K562 (cell line): ENCODE results near the gene CNDP1. TPM values are rescaled to one million over a fixed set of nuclear protein-coding genes. Genes with fewer than 3 reads are reported as not detected.
A peak's percentile ranks its signal among the peaks of the same experiment; 100 is the strongest.

Experiments
- ATAC-seq: fragments of 200-7000 bp; cut with Tn5 transposase; 3 replicates; pipeline ENCODE4 v1.9.1; 2020; ENCODE audit warnings: moderate library complexity
- BruUV-seq: library from RNA; stranded (reverse); fragments of 400-500 nt; replicated peaks from 2 replicates; lab custom pipeline; 2021; lab: Mats Ljungman, UMichigan
- CTCF ChIA-PET: fragments of 300-600 bp; formaldehyde crosslinking; extraction: SDS; loops from one replicate; lab custom pipeline; 2021; ENCODE audit warnings: low intra/inter-chr PET ratio; lab: Yijun Ruan, JAX
- POLR2A ChIA-PET: fragments of 300-600, 350-650 bp; sonication (Branson Sonifier 250); formaldehyde crosslinking; extraction: SDS; loops from one replicate; lab custom pipeline; 2021; ENCODE audit warnings: antibody characterized with exemption, inconsistent platforms; lab: Yijun Ruan, JAX
- DNase-seq, 4 experiments: peaks; one replicate each; pipeline versions ENCODE4 v3.0.0 to v3.0.0-alpha.2; 2011 to 2018; ENCODE audit warnings: low spot score in 3 of 4, mixed read lengths in 3 of 4; ENCODE audit errors: extremely low read depth in 1 of 4
- FAIRE-seq: peaks from 2 replicates; lab custom pipeline; 2011; peaks lifted over from hg19 to GRCh38; lab: Jason Lieb, UNC
- H2AFZ ChIP-seq: 2 replicates; pipeline ENCODE4 v1.6.0; 2011; ENCODE audit warnings: low read depth, low read length, control low read depth, inconsistent platforms
- H3K27ac ChIP-seq: fragments of 200-600 bp; 3 replicates; pipeline ENCODE4 v1.8.0; 2011; ENCODE audit warnings: low read depth, mild to moderate bottlenecking, control low read depth, inconsistent platforms, low read length, moderate library complexity, mixed read lengths; ENCODE audit errors: extremely low read depth
- H3K27me3 ChIP-seq, 2 experiments: fragments of 300-600 bp in 1 of 2; 2 replicates in 1 of 2; 3 replicates in 1 of 2; pipeline versions ENCODE4 v1.6.0 to v1.8.0; 2011; ENCODE audit warnings: inconsistent platforms in 2 of 2, low read length in 2 of 2, mild to moderate bottlenecking in 1 of 2, mixed read lengths in 1 of 2, moderate library complexity in 1 of 2; ENCODE audit not compliant: control insufficient read depth in 2 of 2, insufficient read depth in 2 of 2
- H3K36me3 ChIP-seq: fragments of 300-600 bp; 3 replicates; pipeline ENCODE4 v1.8.0; 2011; ENCODE audit warnings: mild to moderate bottlenecking, low read length, inconsistent platforms; ENCODE audit not compliant: control insufficient read depth, insufficient read depth
- H3K4me1 ChIP-seq, 2 experiments: fragments of 200-600 bp in 1 of 2; replicated peaks in 1 of 2; 2 replicates in 1 of 2; 3 replicates in 1 of 2; pipeline versions ENCODE4 v1.5.1 to v1.8.0; 2011; ENCODE audit warnings: inconsistent platforms in 2 of 2, low read length in 2 of 2, mild to moderate bottlenecking in 1 of 2, mixed read lengths in 1 of 2, moderate library complexity in 1 of 2; ENCODE audit not compliant: control insufficient read depth in 2 of 2, insufficient read depth in 2 of 2
- H3K4me2 ChIP-seq: 2 replicates; pipeline ENCODE4 v1.6.1; 2011; ENCODE audit warnings: low read length, control low read depth, inconsistent platforms, mixed read lengths; ENCODE audit not compliant: insufficient read depth
- H3K4me3 ChIP-seq: fragments of 200-600 bp; sonication (generic), shearing (Covaris generic); 2 replicates; pipeline ENCODE4 v1.5.1; 2016; ENCODE audit warnings: control low read depth, inconsistent platforms
- H3K79me2 ChIP-seq: fragments of 200-600 bp; 3 replicates; pipeline ENCODE4 v1.8.0; 2011; ENCODE audit warnings: low read length, inconsistent platforms; ENCODE audit not compliant: control insufficient read depth, insufficient read depth
- H3K9ac ChIP-seq, 2 experiments: 2 replicates each; pipeline versions ENCODE4 v1.6.0 to v1.6.1; 2011; ENCODE audit warnings: low read depth in 2 of 2, low read length in 2 of 2, control low read depth in 1 of 2, inconsistent platforms in 1 of 2, mild to moderate bottlenecking in 1 of 2, mixed read lengths in 1 of 2; ENCODE audit not compliant: insufficient read depth in 1 of 2
- H3K9me1 ChIP-seq: one replicate; pipeline ENCODE4 v1.6.0; 2011; ENCODE audit warnings: inconsistent platforms, mild to moderate bottlenecking, low read length, moderate library complexity; ENCODE audit not compliant: control insufficient read depth, insufficient read depth
- H3K9me3 ChIP-seq: replicated peaks from 2 replicates; pipeline ENCODE4 v1.5.1; 2011; ENCODE audit warnings: low read depth, low read length, inconsistent platforms; ENCODE audit not compliant: control insufficient read depth, insufficient read depth
- H4K20me1 ChIP-seq: replicated peaks from 2 replicates; pipeline ENCODE4 v1.6.1; 2011; ENCODE audit warnings: low read length, inconsistent platforms, mixed read lengths; ENCODE audit not compliant: control insufficient read depth, insufficient read depth
- ESRRB ChIP-seq: fragments of 250-450 bp; sonication (Bioruptor Pico); IDR thresholded peaks from 2 replicates; pipeline ENCODE4 v1.5.0; 2020; ENCODE audit warnings: mild to moderate bottlenecking, moderate library complexity, borderline replicate concordance
- NFE2L1 ChIP-seq: fragments of 450-650 bp; IDR thresholded peaks from 2 replicates; pipeline ENCODE4 v1.6.1; 2016; ENCODE audit warnings: missing genetic modification characterization, low read depth, mild to moderate bottlenecking, missing compliant biosample characterization, moderate library complexity, borderline replicate concordance
- POLR2G ChIP-seq: fragments of 200-400 bp; formaldehyde crosslinking; IDR thresholded peaks from 2 replicates; pipeline ENCODE4 v1.6.1; 2017; ENCODE audit warnings: low read depth, mild to moderate bottlenecking, antibody characterized with exemption, low read length, moderate library complexity
- RBM17 ChIP-seq: fragments of 200-400 bp; formaldehyde crosslinking; IDR thresholded peaks from 2 replicates; pipeline ENCODE4 v1.6.1; 2017; ENCODE audit warnings: low read depth, mild to moderate bottlenecking, low read length, borderline replicate concordance
- RBM22 ChIP-seq: fragments of 200-400 bp; formaldehyde crosslinking; IDR thresholded peaks from 2 replicates; pipeline ENCODE4 v1.6.1; 2018; ENCODE audit warnings: low read length, low read depth; ENCODE audit not compliant: poor library complexity, severe bottlenecking
- SMARCB1 ChIP-seq: IDR thresholded peaks from 2 replicates; pipeline ENCODE4 v1.6.1; 2011; ENCODE audit warnings: improper control_type of control experiment, low read depth; ENCODE audit not compliant: insufficient read length
- ZNF274 ChIP-seq: IDR thresholded peaks from 2 replicates; pipeline ENCODE4 v1.6.1; 2011; ENCODE audit warnings: low read depth, mild to moderate bottlenecking, low read length, moderate library complexity, borderline replicate concordance
- WGBS: fragments of 100-300 bp; shearing (Covaris generic); methylation state at CpG from one replicate; pipeline ENCODE4 v1.1.6; 2016; ENCODE audit warnings: low coverage, mixed read lengths; ENCODE audit not compliant: insufficient coverage; ENCODE audit errors: missing lambda C conversion rate; 5-methylcytosine and 5-hydroxymethylcytosine counted together
- in situ Hi-C: fragments of 300-500 bp; cut with MboI; formaldehyde crosslinking; loops from 4 replicates; pipeline ENCODE4 v1.15.0; 2018; ENCODE audit warnings: inconsistent platforms, mixed read lengths
- intact Hi-C: fragments of 100-400 bp; cut with micrococcal nuclease; formaldehyde crosslinking; loops from 2 replicates; pipeline ENCODE4 v1.14.2; 2022
- polyA plus RNA-seq, 8 experiments: library from polyadenylated mRNA; depleted of rRNA in 4 of 8; stranded (reverse) in 5 of 8; unstranded in 3 of 8; fragments of >200 nt; fragmentation: Nextera tagmentation in 2 of 8; fragmentation: Illumina TruSeq in 1 of 8; extraction: Ambion mirVana in 2 of 8; extraction: Trizol in 1 of 8; gene quantifications; 2 replicates each; pipeline versions ENCODE4 v1.2.1 to v1.2.3, GENCODE V29; 2011 to 2014; ENCODE audit warnings: inconsistent platforms in 1 of 8, missing spikeins in 1 of 8
- total RNA-seq, 7 experiments: library from RNA; depleted of rRNA in 6 of 7; stranded (reverse); fragments of >200 nt in 6 of 7; fragmentation: Illumina TruSeq in 2 of 7; extraction: Trizol in 2 of 7; gene quantifications; 2 replicates each; pipeline versions ENCODE4 v1.2.1 to v1.2.3, GENCODE V29; 2011 to 2021; ENCODE audit warnings: low replicate concordance in 1 of 7
- TF ChIP-seq, protein P1 (sequence below): fragments of 450-650 bp; IDR thresholded peaks from 2 replicates; pipeline ENCODE4 v1.6.1; 2018; ENCODE audit not compliant: partially characterized antibody

The CNDP1 gene
- total and polyA plus RNA-seq, 9 of the 15 experiments (the other 6 are each of a cell fraction or from before 2014, with no cell fraction given) = not detected

DNA sequence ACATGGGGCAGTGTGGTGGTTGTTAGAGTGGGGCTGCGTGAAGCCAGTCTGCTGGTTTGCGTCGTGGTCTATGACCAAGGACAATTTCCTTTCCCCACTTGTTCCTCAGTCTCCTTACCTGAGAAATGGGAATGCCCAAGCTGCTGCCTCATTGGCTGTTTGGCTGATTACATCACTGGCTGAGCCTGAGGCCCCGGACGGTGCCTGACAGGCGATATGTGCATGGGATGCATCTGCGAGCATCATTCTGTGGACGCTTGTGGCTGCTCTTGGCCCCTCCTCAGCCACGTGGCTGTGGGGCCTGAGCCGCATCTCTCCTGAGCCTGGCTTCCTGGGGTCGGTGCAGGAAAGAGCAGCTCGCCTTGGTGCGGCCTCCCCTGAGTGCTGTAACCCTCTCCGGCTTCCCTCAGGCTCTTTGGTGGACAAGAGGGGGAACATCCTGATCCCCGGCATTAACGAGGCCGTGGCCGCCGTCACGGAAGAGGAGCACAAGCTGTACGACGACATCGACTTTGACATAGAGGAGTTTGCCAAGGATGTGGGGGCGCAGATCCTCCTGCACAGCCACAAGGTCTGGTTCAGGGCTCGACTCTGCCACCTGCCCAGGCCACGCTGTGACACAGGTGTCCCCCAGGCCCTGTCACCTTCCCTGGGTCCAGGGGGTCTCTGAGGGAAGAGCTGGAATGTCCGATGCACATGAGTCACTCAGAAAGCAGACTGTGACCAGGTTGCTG, 21.0 kb upstream of the CNDP1 start:
- Histone ChIP-seq H3K4me2 (no peak overlapping the region), H3K4me1 (peaks cover 4 to 6% of the 10 kb centered on the region in 2 experiments; a peak in 3 of 5 replicates), H3K27me3 (no peaks in the 10 kb centered on the region), H3K4me3 (no peak overlapping the region), H3K27ac (no peak overlapping the region), H3K79me2 (no peaks in the 10 kb centered on the region), H3K9me3 (no peaks in the 10 kb centered on the region), H4K20me1 (0 out of 2 replicates have a peak, but pooled peaks cover 4% of the 10 kb centered on the region), H3K9ac (0 out of 4 replicates have a peak overlapping the region, but pooled peaks of 1 of the 2 experiments have one; percentile 26), H3K36me3 (peaks cover 81% of the 10 kb centered on the region; the same call in 2 of the 3 replicates), H3K9me1 (no peaks in the 10 kb centered on the region), H2AFZ (no peak overlapping the region)
- BruUV-seq = no TSS peak
- ATAC-seq (no peak), DNase-seq (no peak), FAIRE-seq (no peak)
- WGBS = 93% methylated on average over 16 of the region's 27 CpGs
- in situ Hi-C loops = no loop called here
- ChIA-PET POLR2A (interaction anchor here (0.6 to 0.7 kb wide), 3 partner anchors 8 to 270 kb away, joined by 3 read pairs; no protein-coding TSS in a partner anchor), CTCF (no interaction called here)
- TF ChIP-seq SMARCB1 = no peak
- TF ChIP-seq POLR2G = 0 out of 2 replicates have a peak, but pooled peaks have one; percentile 14
- TF ChIP-seq NFE2L1 = no peak
- intact Hi-C loops = no loop called here

DNA sequence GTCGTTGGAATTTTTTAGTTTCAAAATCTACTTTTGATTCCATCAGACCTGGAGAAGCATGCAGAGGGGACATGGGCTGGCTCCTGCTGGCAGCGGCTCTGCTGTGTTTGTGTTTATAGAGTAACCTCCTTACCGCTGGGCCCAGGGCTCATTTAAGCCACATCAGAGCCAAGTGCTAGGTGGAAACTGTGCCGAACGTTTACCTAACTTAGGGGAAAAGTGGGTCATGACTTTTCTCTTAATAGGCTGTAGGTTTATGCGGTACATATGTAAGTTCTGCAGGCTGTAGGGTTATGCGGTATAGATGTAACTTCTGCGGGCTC, 20.5 kb upstream of the CNDP1 start:
- FAIRE-seq (no peak), DNase-seq (no peak), ATAC-seq (no peak)
- H3K27me3 ChIP-seq = no peaks in the 10 kb centered on the region
- H3K79me2 ChIP-seq = no peaks in the 10 kb centered on the region
- ChIA-PET POLR2A (interaction anchor here (0.6 to 0.7 kb wide), 2 partner anchors 9 to 270 kb away, joined by 3 read pairs; no protein-coding TSS in a partner anchor), CTCF (no interaction called here)
- TF ChIP-seq, protein P1, sequence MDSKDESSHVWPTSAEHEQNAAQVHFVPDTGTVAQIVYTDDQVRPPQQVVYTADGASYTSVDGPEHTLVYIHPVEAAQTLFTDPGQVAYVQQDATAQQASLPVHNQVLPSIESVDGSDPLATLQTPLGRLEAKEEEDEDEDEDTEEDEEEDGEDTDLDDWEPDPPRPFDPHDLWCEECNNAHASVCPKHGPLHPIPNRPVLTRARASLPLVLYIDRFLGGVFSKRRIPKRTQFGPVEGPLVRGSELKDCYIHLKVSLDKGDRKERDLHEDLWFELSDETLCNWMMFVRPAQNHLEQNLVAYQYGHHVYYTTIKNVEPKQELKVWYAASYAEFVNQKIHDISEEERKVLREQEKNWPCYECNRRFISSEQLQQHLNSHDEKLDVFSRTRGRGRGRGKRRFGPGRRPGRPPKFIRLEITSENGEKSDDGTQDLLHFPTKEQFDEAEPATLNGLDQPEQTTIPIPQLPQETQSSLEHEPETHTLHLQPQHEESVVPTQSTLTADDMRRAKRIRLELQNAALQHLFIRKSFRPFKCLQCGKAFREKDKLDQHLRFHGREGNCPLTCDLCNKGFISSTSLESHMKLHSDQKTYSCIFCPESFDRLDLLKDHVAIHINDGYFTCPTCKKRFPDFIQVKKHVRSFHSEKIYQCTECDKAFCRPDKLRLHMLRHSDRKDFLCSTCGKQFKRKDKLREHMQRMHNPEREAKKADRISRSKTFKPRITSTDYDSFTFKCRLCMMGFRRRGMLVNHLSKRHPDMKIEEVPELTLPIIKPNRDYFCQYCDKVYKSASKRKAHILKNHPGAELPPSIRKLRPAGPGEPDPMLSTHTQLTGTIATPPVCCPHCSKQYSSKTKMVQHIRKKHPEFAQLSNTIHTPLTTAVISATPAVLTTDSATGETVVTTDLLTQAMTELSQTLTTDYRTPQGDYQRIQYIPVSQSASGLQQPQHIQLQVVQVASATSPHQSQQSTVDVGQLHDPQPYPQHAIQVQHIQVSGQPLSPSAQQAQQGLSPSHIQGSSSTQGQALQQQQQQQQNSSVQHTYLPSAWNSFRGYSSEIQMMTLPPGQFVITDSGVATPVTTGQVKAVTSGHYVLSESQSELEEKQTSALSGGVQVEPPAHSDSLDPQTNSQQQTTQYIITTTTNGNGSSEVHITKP = no peak
- no peak for TF ChIP-seq ESRRB
- TF ChIP-seq RBM22 = no peak
- TF ChIP-seq RBM17 = no peak
- no peak for TF ChIP-seq ZNF274
- H3K4me3 ChIP-seq = no peak overlapping the region
- no peak overlapping the region for H3K27ac ChIP-seq
- peaks cover 0 to under 1% of the 10 kb centered on the region in 2 experiments; a peak in 2 of 5 replicates for H3K4me1 ChIP-seq
- H4K20me1 ChIP-seq = 0 out of 2 replicates have a peak, but pooled peaks cover 2% of the 10 kb centered on the region
- BruUV-seq = no TSS peak
- H3K4me2 ChIP-seq = no peak overlapping the region
- 0 out of 4 replicates have a peak overlapping the region, but pooled peaks of 1 of the 2 experiments have one; percentile 26 for H3K9ac ChIP-seq
- H3K9me3 ChIP-seq = no peaks in the 10 kb centered on the region
- in situ Hi-C loops (no loop called here), intact Hi-C loops (no loop called here)
- WGBS = 89% methylated on average over 8 of the region's 8 CpGs
- no peak overlapping the region for H2AFZ ChIP-seq
- H3K9me1 ChIP-seq = no peaks in the 10 kb centered on the region
- peaks cover 81% of the 10 kb centered on the region; the same call in 2 of the 3 replicates for H3K36me3 ChIP-seq
